Fibroblast of skin of back (primary cell): ENCODE measurements around the gene HOXA7.

ENCODE experiments used
- DNase-seq: peaks from one replicate; pipeline ENCODE4 v3.0.0-alpha.2; 2013

Gene HOXA7

GRCh38 chr7:27132214-27132613 lies 24.3 kb downstream of the HOXA7 start:
- no peak for DNase-seq

- no peak for DNase-seq
These were observed 25.1 kb downstream of the HOXA7 start for GRCh38 chr7:27131390-27131819.

DNA sequence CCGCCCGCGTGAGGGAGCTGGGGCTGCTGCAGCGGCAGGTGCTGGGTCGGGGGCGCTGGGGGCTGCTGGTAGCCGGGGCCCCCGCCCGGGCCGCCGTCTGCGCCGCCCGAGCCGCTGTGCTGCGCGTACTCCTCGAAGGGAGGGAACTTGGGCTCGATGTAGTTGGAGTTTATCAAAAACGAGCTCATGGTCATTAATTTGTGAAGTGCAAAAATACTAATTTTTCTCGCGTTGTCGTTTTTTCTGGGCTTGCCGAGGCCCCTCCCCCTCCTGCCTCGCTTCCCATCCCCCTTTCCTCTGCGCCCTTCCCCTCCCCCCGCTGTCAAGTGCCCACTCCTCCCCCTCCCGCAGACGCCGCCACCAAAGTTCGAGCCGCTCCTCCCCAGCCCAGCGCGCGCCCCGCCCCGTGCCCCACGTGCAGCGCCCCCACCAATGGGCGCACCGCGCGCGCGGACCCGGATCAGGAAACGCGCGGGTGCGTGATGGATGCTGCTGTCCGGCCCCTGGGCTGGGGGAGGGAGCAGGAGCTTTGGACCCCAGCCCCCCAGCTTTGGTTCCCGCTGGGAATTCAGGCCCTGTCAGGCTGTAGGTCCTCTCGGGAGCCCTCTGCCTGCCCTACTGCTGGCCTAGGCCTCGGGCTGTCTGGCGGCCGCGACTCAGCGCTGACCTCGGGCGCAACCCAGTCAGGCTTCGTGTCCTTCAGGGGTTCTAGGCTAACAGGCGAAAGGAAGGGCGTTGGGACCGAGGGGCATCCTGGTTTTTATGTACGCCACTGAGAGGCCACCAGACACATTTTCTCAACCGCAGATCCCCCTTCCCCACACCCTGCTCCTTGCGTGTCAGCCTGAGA lies 25.7 kb downstream of the HOXA7 start, which contains the start of gene HOXA4:
TSS of gene HOXA4 (minus strand) at position 218 of the 850 bp plus-strand sequence. CDS start at position 194, 24 bp downstream.
- peak; percentile 17 for DNase-seq

- no peak for DNase-seq
These were observed 26.5 kb downstream of the HOXA7 start for GRCh38 chr7:27129729-27130539.

- no peak for DNase-seq
These were observed 27.4 kb downstream of the HOXA7 start for GRCh38 chr7:27128776-27129728.

DNA sequence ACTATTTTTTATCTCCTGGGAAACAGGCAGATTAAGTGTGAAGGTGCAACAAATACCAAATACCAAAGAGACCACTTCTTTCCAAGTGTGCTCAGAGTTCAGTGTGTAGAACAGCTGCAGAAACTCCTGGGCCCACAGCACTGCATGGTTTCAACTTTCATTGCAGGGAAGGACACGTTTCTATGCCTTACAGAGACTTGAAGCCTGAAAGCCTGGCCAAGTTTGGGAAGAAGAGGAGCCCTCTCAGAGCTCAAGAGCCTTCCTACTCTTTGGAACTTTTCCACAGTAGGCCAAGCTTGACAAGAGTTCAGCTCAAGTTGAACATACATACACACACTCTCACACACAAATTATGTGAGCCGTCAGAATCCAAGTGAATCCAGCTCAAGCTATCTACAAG lies 28.4 kb downstream of the HOXA7 start:
- no peak for DNase-seq

DNA sequence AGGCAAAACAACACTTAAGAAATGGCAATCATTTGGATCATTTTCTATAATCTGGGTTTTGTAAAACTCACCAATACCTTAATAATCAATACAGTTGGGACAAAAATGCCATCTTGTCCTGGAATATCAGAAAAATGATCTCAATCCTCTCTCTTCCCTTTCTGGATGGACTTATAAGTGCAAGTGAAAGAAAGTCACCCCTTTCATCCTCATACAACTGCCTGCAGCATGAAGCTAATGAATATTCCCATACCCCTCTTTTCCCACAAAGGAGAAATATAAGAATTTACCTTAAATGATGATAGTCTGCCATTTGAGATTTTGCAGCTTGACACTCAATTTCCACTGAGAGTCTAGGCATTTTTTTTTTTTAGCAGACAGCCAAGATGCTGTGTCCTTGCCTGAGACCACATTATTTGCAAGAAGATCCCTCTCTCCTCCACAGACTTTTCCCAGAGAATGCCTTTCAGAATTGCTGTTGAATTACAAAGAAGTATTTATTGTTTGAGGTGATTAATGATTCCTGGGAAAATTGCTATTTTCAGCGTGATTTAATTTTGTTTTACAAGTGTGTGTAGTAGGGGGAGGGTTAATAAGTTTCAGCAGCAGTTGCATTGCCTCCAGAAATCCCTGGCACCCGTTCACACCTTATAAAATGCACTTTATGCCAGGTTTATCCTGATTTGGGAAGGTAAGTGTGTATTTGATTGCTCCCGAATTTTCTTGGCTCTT lies 29.7 kb downstream of the HOXA7 start:
- DNase-seq, result no peak

DNA sequence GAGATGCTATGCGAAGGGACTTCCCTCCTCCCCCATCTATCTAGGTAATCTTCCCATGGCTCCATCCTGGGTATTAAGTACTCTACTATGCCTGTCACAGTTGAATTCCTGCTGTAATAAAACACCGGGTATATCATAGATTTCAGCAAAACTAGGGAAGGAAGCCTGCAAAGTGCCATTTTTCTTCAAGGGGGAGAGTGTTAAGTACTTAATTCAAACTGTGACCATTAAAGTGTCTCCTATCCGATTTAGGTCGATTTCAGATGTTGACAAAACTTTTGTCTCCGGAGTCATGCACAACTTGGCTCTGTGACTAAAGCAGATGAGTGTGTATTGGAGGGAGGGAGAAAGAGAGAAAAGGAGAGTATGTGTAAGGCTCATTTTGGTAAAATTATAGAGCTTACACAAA lies 30.5 kb downstream of the HOXA7 start:
- no peak for DNase-seq

DNA sequence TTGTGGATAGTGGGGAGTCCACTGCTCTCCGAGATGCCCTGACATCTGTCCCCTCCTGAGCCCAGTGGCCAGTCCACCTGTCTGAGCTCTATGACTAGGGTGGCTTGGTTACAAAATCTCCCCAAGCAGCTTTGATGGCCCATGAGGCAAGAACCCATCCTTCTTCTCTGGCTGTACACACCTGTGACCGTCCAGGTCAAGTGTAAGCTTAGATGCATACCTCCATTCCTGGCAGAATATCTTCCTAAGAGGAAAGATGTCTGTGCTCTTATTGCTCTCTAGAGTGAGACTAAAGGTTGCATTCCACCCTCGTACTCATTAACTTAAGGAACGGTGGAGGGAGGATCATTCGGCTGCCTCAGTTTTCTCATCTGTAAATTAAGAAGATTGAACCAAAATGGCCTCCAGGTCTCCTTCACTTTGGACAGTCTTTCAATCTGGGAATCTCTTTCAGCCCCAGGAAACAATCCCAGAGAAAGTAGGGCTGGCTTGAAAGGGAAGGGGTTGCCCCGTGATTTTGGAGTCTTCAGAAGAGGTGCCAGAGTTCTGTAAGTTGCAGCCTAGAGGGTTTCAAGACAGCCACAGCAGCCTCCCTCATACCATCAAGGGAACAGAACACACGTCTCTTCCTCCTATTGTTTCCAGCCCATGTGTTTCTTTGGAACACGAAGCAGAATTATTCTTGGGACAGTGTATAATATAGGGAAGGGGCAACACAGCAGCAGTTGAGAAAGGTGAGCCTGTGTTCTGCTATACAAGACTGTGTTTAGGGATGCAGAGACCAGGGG lies 31.4 kb downstream of the HOXA7 start:
- no peak for DNase-seq

- peak; percentile 29 for DNase-seq
These were observed 32.2 kb downstream of the HOXA7 start for GRCh38 chr7:27124096-27124901.

- no peak for DNase-seq
These were observed 32.9 kb downstream of the HOXA7 start for GRCh38 chr7:27123477-27124053.

DNA sequence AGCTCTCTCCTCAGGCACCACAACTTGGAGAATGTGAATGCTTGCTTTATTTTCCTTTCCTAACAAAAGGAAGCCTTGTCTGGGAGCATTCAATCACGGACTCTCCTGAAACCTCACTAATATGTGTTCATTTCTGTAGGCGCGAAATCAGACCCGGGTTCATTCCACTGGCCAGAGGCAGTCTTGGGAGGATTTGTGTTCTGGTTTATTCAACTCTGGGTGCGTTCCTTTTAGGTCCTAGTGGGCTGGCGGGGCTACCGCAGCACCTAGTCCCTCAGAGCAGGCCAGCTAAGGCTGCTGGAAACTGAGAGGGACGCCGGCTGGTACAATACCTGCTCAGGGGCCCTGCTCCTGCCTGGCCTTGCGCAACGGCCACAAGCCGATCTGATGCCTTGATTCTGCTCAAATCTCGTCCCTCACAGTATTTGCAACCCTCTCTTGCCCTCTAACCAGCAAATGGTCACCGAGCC lies 33.4 kb downstream of the HOXA7 start:
- no peak for DNase-seq

GRCh38 chr7:27122077-27122910 lies 34.2 kb downstream of the HOXA7 start:
- no peak for DNase-seq

DNA sequence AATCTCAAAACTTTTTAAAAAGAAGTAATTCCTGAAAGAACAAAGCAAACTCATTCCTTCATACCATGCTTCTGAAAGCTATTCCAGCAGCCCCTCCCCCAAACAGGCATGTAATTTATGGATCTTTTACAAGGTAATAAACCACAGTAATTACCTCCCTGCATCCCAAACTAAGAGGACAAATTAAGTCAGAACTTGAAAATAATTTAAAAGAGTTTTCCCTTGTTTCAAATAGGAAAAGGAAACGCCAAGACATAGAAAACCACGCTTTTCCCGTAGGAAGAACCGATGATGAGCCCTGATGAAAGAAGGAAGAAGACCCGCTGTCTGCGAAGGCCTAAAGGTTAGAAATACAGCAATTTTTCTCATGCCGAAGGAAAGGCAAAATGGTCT lies 34.8 kb downstream of the HOXA7 start:
- no peak for DNase-seq

- DNase-seq, result no peak
These were observed 37.0 kb downstream of the HOXA7 start for GRCh38 chr7:27119412-27119911.

DNA sequence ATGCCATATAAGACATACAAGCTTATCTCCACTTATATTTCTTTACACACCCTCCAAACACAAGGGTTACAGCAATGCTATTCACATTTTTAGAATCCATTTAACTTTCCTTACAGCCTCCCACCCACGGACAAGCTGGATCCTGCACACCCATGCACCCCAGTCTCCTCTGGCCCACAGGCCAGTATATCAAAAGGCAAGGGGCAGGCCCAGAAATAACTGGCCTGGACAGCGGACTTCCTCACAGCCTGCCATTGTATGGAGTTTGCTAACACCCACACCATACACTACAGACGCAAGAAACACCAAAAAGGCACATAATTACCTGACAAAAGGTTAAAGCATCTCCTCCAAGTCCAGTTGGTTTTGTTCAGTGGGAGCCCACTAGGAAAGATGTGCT lies 37.9 kb downstream of the HOXA7 start:
- DNase-seq, result no peak

- no peak for DNase-seq
These were observed 38.5 kb downstream of the HOXA7 start for GRCh38 chr7:27117887-27118491.
